Ascending aorta (tissue), 2 donors: ENCODE results near the gene SGCD. TPM values are rescaled to one million over a fixed set of nuclear protein-coding genes. Genes with fewer than 3 reads are reported as not detected.

Experiments
- DNase-seq, 2 donors: peaks; one replicate each; pipeline ENCODE4 v3.0.0-alpha.2; 2019; ENCODE audit warnings: low spot score in 2 of 2
- H3K27ac ChIP-seq, 2 donors: fragments of 200-600 bp; sonication (generic); one replicate each; pipeline ENCODE4 v1.5.1; 2016 to 2017; ENCODE audit warnings: mild to moderate bottlenecking in 1 of 2
- H3K27me3 ChIP-seq: fragments of 200-600 bp; sonication (generic); one replicate; pipeline ENCODE4 v1.5.1; 2017
- H3K36me3 ChIP-seq, 2 donors: fragments of 200-600 bp; sonication (generic); one replicate each; pipeline ENCODE4 v1.5.1; 2016
- H3K4me1 ChIP-seq, 2 donors: fragments of 200-600 bp; sonication (generic); one replicate each; pipeline ENCODE4 v1.5.1; 2016 to 2017; ENCODE audit warnings: mild to moderate bottlenecking in 1 of 2
- H3K4me3 ChIP-seq, 2 donors: fragments of 200-600 bp; sonication (generic); one replicate each; pipeline ENCODE4 v1.5.1; 2016 to 2017; ENCODE audit warnings: mild to moderate bottlenecking in 1 of 2
- H3K9me3 ChIP-seq, 2 donors: fragments of 200-600 bp; sonication (generic); one replicate each; pipeline ENCODE4 v1.5.1; 2016
- intact Hi-C: fragments of 100-400 bp; cut with DNase I; formaldehyde crosslinking; loops from one replicate; pipeline ENCODE4 v1.15.1; 2023
- total RNA-seq: library from RNA; depleted of rRNA; stranded (reverse); fragments of >200 nt; gene quantifications from one replicate; pipeline ENCODE4 v1.1.0, GENCODE V29; 2016
- TF ChIP-seq, protein P1 (sequence below), 3 experiments: fragments of 200-600 bp in 2 of 3; fragments of 450-650 bp in 1 of 3; sonication (generic) in 2 of 3; IDR thresholded peaks; one replicate each; pipeline ENCODE4 v1.5.1; 2016 to 2019; ENCODE audit warnings: antibody characterized with exemption in 3 of 3, mild to moderate bottlenecking in 1 of 3, moderate library complexity in 1 of 3

SGCD gene
- total RNA-seq, 1 donor from 2014 or later: 4.0 TPM

GRCh38 chr5:156396830-156397081 is 69.8 kb downstream of the SGCD start:
- intact Hi-C loops: no loop called here

GRCh38 chr5:156399323-156399722 is 72.4 kb downstream of the SGCD start:
- intact Hi-C loops: no loop called here
- no peak overlapping the region for H3K27ac ChIP-seq
- H3K4me3 ChIP-seq: no peak overlapping the region
- H3K27me3 ChIP-seq: no peaks in the 10 kb centered on the region
- H3K4me1 ChIP-seq: peaks cover 0 to 10% of the 10 kb centered on the region in 2 donors
- no peaks in the 10 kb centered on the region for H3K9me3 ChIP-seq
- no peaks in the 10 kb centered on the region for H3K36me3 ChIP-seq
- TF ChIP-seq, protein P1, sequence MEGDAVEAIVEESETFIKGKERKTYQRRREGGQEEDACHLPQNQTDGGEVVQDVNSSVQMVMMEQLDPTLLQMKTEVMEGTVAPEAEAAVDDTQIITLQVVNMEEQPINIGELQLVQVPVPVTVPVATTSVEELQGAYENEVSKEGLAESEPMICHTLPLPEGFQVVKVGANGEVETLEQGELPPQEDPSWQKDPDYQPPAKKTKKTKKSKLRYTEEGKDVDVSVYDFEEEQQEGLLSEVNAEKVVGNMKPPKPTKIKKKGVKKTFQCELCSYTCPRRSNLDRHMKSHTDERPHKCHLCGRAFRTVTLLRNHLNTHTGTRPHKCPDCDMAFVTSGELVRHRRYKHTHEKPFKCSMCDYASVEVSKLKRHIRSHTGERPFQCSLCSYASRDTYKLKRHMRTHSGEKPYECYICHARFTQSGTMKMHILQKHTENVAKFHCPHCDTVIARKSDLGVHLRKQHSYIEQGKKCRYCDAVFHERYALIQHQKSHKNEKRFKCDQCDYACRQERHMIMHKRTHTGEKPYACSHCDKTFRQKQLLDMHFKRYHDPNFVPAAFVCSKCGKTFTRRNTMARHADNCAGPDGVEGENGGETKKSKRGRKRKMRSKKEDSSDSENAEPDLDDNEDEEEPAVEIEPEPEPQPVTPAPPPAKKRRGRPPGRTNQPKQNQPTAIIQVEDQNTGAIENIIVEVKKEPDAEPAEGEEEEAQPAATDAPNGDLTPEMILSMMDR (IDR thresholded peaks at IDR 0.05): no peak
- DNase-seq: no peak

More at GRCh38 chr5:156396830-156397081, 69.8 kb downstream of the SGCD start:
- Histone ChIP-seq H3K36me3 (no peaks in the 10 kb centered on the region), H3K27ac (no peak overlapping the region), H3K9me3 (no peaks in the 10 kb centered on the region), H3K4me1 (peaks cover 0 to 10% of the 10 kb centered on the region in 2 donors), H3K27me3 (no peaks in the 10 kb centered on the region), H3K4me3 (no peak overlapping the region)
- DNase-seq: no peak
- TF ChIP-seq, protein P1 (IDR thresholded peaks at IDR 0.05): no peak

- H3K27ac ChIP-seq: no peak overlapping the region
- H3K9me3 ChIP-seq: no peaks in the 10 kb centered on the region
- TF ChIP-seq, protein P1 (IDR thresholded peaks at IDR 0.05): no peak
- no peaks in the 10 kb centered on the region for H3K27me3 ChIP-seq
- no peaks in the 10 kb centered on the region for H3K36me3 ChIP-seq
- no peak overlapping the region for H3K4me3 ChIP-seq
- H3K4me1 ChIP-seq: peaks cover 0 to 10% of the 10 kb centered on the region in 2 donors
- intact Hi-C loops: no loop called here
- no peak for DNase-seq
These were observed 73.4 kb downstream of the SGCD start for GRCh38 chr5:156400231-156400986.

- TF ChIP-seq, protein P1 (IDR thresholded peaks at IDR 0.05): no peak
- intact Hi-C loops: no loop called here
- no peaks in the 10 kb centered on the region for H3K27me3 ChIP-seq
- peaks cover 0 to 5% of the 10 kb centered on the region in 2 donors for H3K4me1 ChIP-seq
- DNase-seq: no peak
- H3K36me3 ChIP-seq: no peaks in the 10 kb centered on the region
- no peaks in the 10 kb centered on the region for H3K9me3 ChIP-seq
- no peak overlapping the region for H3K4me3 ChIP-seq
- H3K27ac ChIP-seq: no peak overlapping the region
These were observed 74.8 kb downstream of the SGCD start for GRCh38 chr5:156401804-156402203.

DNA sequence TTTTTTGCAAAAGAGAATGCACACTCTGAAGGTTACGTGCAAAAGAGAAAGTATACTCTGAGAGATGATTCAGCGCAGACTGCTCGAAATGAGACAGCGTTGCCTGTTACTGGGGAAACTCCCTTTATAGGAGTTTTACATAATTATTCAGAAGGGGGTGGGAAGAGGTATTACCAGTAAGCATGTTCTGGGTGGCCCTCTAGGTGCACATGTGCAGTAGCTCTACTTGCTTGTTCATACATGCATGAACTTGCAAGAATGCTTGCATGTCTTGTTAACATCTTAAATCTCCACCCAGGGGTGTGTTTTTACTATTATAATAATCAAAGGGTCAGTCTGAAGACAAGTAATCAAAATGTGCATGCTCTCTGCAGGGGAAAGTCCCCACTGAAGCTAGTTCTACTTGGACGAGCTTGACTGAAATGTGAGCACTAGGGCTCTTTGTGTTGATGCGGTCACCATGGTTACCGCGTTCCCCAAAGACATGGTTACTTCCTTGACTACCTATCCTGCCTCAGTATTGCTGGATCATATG is 75.5 kb downstream of the SGCD start:
- H3K4me1 ChIP-seq: peaks cover 0 to 3% of the 10 kb centered on the region in 2 donors
- TF ChIP-seq, protein P1 (IDR thresholded peaks at IDR 0.05): no peak
- H3K27me3 ChIP-seq: no peaks in the 10 kb centered on the region
- no peaks in the 10 kb centered on the region for H3K36me3 ChIP-seq
- H3K4me3 ChIP-seq: no peak overlapping the region
- intact Hi-C loops: no loop called here
- H3K9me3 ChIP-seq: no peaks in the 10 kb centered on the region
- no peak overlapping the region for H3K27ac ChIP-seq
- no peak for DNase-seq
